Spleen (tissue), 7 donors: ENCODE measurements around the gene MACROD2.

Experiments used
- POLR2A ChIP-seq, 3 donors: fragments of 450-650 bp; IDR thresholded peaks; one replicate each; pipeline ENCODE4 v1.5.1; 2017; ENCODE audit warnings: antibody characterized with exemption in 3 of 3, mild to moderate bottlenecking in 1 of 3
- POLR2AphosphoS5 ChIP-seq, 3 donors: sonication (generic); formaldehyde crosslinking; IDR thresholded peaks; one replicate each; pipeline ENCODE4 v1.5.1; 2017; ENCODE audit warnings: antibody characterized with exemption in 3 of 3
- TF ChIP-seq, protein P1 (sequence below), 11 experiments: fragments of 200-600 bp in 7 of 11; fragments of 450-650 bp in 4 of 11; sonication (generic) in 4 of 11; IDR thresholded peaks in 8 of 11; conservative IDR thresholded peaks in 3 of 11; 1 replicate in 7 of 11; 2 replicates in 4 of 11; pipeline versions ENCODE4 v1.4.0 to v1.8.0; 2016 to 2021; ENCODE audit warnings: antibody characterized with exemption in 11 of 11, inconsistent platforms in 4 of 11, mild to moderate bottlenecking in 1 of 11
- donor health status: DM: no; HTN: no; CAD: no; lungs with moderate emphysema.
- donor health status: DM: no; HTN: no; CAD: no.
- donor health status: DM: no; HTN: no; CAD: no.

DNA sequence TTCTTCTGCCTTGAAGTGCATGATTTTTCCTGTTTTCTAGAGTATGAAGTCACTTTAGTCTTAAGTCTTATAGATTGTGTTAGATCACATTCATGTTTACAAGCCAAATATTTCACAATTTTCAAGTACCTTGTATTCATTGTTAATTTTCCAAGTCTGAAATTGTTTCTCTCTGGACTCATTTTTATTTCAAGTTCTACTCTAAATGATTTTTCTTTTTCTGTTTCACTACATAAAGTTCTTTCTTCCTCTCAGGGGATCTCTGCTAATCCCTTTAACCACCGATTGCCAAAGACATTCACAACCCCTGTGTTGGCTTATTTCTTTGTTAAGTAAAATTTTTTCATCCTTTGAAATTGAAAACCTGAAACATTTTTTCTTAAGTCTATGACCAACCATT lies 1772.3 kb downstream of the MACROD2 start:
- TF ChIP-seq, protein P1, sequence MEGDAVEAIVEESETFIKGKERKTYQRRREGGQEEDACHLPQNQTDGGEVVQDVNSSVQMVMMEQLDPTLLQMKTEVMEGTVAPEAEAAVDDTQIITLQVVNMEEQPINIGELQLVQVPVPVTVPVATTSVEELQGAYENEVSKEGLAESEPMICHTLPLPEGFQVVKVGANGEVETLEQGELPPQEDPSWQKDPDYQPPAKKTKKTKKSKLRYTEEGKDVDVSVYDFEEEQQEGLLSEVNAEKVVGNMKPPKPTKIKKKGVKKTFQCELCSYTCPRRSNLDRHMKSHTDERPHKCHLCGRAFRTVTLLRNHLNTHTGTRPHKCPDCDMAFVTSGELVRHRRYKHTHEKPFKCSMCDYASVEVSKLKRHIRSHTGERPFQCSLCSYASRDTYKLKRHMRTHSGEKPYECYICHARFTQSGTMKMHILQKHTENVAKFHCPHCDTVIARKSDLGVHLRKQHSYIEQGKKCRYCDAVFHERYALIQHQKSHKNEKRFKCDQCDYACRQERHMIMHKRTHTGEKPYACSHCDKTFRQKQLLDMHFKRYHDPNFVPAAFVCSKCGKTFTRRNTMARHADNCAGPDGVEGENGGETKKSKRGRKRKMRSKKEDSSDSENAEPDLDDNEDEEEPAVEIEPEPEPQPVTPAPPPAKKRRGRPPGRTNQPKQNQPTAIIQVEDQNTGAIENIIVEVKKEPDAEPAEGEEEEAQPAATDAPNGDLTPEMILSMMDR (IDR thresholded peaks at IDR 0.05 in 8 of 11, conservative IDR thresholded peaks at IDR 0.05 in 3 of 11): no peak
- TF ChIP-seq POLR2A (IDR thresholded peaks at IDR 0.05) (no peak), POLR2AphosphoS5 (IDR thresholded peaks at IDR 0.05) (no peak)
